ENCODE measurements around the gene PLXND1. TPM values are rescaled to one million over a fixed set of nuclear protein-coding genes. Genes with fewer than 3 reads are reported as not detected.

PLXND1 gene
- total and polyA plus RNA-seq, 12 donors, result 41.2 to 370 (median 138) TPM

DNA sequence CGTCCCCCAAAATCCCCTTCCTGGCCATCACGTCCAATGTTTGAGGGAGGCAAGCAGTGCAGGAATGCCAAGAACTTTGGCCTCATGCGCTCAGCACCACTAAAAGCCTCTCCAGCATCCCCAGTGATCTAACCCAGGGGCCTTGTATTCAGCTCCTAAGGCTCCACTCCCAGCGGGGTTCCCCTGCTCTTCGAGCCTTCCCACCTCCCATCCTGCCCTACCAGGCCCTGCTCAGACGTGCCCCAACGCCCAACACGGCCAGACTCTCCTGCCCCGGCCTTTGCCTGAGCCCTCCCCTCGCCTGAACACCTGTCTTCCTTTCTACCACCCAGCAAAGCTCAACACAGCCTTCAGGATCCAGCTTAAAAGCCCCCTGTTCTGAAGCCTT lies 30.5 kb downstream of the PLXND1 start:
- no peaks in the 10 kb centered on the region for H3K27me3 ChIP-seq
- H3K4me1 ChIP-seq (replicated peaks in 1 of 2), result peaks cover 0 to 12% of the 10 kb centered on the region in 2 donors
- DNase-seq, result no peak
- no peaks in the 10 kb centered on the region for H3K9me3 ChIP-seq (replicated peaks in 1 of 3)
- H3K27ac ChIP-seq, result peak overlapping the region in 2 of 5 donors; percentile 80 to 90
- intact Hi-C loops (cut with DNase I), result no loop called here
- peaks cover 0 to 45% of the 10 kb centered on the region in 2 donors for H3K36me3 ChIP-seq (replicated peaks in 1 of 2)
- H3K4me3 ChIP-seq, result no peak overlapping the region
- no peak for TF ChIP-seq POLR2A (IDR thresholded peaks at IDR 0.05)
- TF ChIP-seq, protein P1, sequence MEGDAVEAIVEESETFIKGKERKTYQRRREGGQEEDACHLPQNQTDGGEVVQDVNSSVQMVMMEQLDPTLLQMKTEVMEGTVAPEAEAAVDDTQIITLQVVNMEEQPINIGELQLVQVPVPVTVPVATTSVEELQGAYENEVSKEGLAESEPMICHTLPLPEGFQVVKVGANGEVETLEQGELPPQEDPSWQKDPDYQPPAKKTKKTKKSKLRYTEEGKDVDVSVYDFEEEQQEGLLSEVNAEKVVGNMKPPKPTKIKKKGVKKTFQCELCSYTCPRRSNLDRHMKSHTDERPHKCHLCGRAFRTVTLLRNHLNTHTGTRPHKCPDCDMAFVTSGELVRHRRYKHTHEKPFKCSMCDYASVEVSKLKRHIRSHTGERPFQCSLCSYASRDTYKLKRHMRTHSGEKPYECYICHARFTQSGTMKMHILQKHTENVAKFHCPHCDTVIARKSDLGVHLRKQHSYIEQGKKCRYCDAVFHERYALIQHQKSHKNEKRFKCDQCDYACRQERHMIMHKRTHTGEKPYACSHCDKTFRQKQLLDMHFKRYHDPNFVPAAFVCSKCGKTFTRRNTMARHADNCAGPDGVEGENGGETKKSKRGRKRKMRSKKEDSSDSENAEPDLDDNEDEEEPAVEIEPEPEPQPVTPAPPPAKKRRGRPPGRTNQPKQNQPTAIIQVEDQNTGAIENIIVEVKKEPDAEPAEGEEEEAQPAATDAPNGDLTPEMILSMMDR (IDR thresholded peaks at IDR 0.05), result no peak
- 86 to 93% (median 92%) methylated on average over 9 to 10 of the region's 10 CpGs for WGBS, 4 donors

- DNase-seq, result no peak
- Histone ChIP-seq H3K27me3 (no peaks in the 10 kb centered on the region), H3K9me3 (replicated peaks in 1 of 3) (no peaks in the 10 kb centered on the region), H3K27ac (peak overlapping the region in 1 of 5 donors; percentile 90), H3K36me3 (replicated peaks in 1 of 2) (peaks cover 0 to 51% of the 10 kb centered on the region in 2 donors), H3K4me3 (no peak overlapping the region), H3K4me1 (replicated peaks in 1 of 2) (peaks cover 0 to 12% of the 10 kb centered on the region in 2 donors)
- intact Hi-C loops (cut with DNase I), result no loop called here
- TF ChIP-seq, protein P1 (IDR thresholded peaks at IDR 0.05), result no peak
- TF ChIP-seq POLR2A (IDR thresholded peaks at IDR 0.05), result no peak
- 81 to 89% (median 85%) methylated on average over 11 to 19 of the region's 19 CpGs for WGBS, 4 donors
Observed at GRCh38 chr3:129575233-129575996, 31.1 kb downstream of the PLXND1 start.

DNA sequence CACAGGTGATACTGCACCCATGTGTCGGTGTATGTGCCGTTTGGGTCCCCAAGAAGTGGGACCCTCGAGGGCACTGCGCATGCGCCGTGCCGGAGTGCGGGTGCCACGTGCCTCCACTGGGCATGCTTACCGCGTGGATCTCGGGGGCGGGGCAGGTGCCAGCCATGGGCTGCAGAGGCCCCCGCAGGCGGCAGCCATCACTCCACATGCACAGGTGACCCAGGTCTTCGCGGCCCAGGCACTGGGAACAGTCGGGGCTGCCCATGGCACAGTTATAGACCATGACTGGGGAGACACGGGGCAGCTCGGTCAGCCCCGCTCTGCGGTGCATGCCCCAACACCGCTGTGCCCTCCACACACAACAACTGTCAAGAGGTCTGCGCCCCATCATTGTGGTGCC lies 32.3 kb downstream of the PLXND1 start:
- 93 to 97% (median 94%) methylated on average over 16 to 24 of the region's 24 CpGs for WGBS, 4 donors
- H3K4me1 ChIP-seq (replicated peaks in 1 of 2), result peaks cover 0 to 12% of the 10 kb centered on the region in 2 donors
- H3K9me3 ChIP-seq (replicated peaks in 1 of 3), result no peaks in the 10 kb centered on the region
- H3K36me3 ChIP-seq (replicated peaks in 1 of 2), result peaks cover 0 to 62% of the 10 kb centered on the region in 2 donors
- no peaks in the 10 kb centered on the region for H3K27me3 ChIP-seq
- H3K4me3 ChIP-seq, result no peak overlapping the region
- H3K27ac ChIP-seq, result no peak overlapping the region
- intact Hi-C loops (cut with DNase I), result no loop called here
- DNase-seq, result no peak
- no peak for TF ChIP-seq POLR2A (IDR thresholded peaks at IDR 0.05)
- TF ChIP-seq, protein P1 (IDR thresholded peaks at IDR 0.05), result no peak

DNA sequence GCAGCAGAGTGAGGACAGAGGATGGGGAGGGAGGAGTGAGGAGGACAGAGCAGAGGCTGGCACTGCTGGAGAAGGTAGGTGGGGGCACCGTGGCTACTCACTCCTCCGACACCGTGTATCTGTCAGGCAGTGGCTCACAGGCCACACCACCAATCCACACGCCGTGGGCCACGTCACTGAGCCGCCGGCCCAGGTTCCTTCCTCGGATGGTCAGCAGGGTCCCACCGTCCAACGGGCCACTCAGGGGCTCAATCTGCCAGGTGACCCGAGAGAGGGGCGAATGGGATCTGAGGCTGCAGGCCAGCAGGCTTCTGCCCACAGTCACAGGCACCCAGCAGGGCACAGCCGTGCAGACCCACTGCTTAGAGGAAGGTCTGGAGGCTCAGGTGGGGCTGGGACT lies 33.0 kb downstream of the PLXND1 start:
- Histone ChIP-seq H3K9me3 (replicated peaks in 1 of 3) (no peaks in the 10 kb centered on the region), H3K36me3 (replicated peaks in 1 of 2) (peaks cover 0 to 66% of the 10 kb centered on the region in 2 donors), H3K4me1 (replicated peaks in 1 of 2) (peaks cover 0 to 12% of the 10 kb centered on the region in 2 donors), H3K27ac (no peak overlapping the region), H3K27me3 (no peaks in the 10 kb centered on the region), H3K4me3 (no peak overlapping the region)
- DNase-seq, result no peak
- TF ChIP-seq, protein P1 (IDR thresholded peaks at IDR 0.05), result no peak
- TF ChIP-seq POLR2A (IDR thresholded peaks at IDR 0.05), result no peak
- intact Hi-C loops (cut with DNase I), result no loop called here
- WGBS, 4 donors, result 90 to 94% (median 92%) methylated on average over 6 to 14 of the region's 14 CpGs

Measured in adrenal gland (tissue), 12 donors.